ENCODE results near the gene THRAP3. TPM values are rescaled to one million over a fixed set of nuclear protein-coding genes. Genes with fewer than 3 reads are reported as not detected.

THRAP3 gene
- polyA plus RNA-seq, 1 experiment, result 45.8 TPM

- Histone ChIP-seq H3K4me3 (ENCODE audit: low read depth, low read length) (no peak overlapping the region), H3K36me3 (ENCODE audit: control insufficient read depth, insufficient read depth, low read length) (no peaks in the 10 kb centered on the region), H3K27me3 (ENCODE audit: control insufficient read depth, insufficient read depth, low read length) (no peaks in the 10 kb centered on the region)
- DNase-seq (ENCODE audit: low read depth), result no peak
- no peak for TF ChIP-seq CTCF (IDR thresholded peaks at IDR 0.05; ENCODE audit: insufficient read depth, low read depth, low read length)
- ChIA-PET POLR2A (no interaction called here), CTCF (interaction anchor here (1.1 kb wide), 1 partner anchor 107 kb away, joined by 3 read pairs; no protein-coding TSS in a partner anchor)
Measured at GRCh38 chr1:36203554-36204346, 20.5 kb upstream of the THRAP3 start.

- DNase-seq (ENCODE audit: low read depth), result no peak
- no peaks in the 10 kb centered on the region for H3K36me3 ChIP-seq (ENCODE audit: control insufficient read depth, insufficient read depth, low read length)
- CTCF ChIA-PET, result no interaction called here
- no peak overlapping the region for H3K4me3 ChIP-seq (ENCODE audit: low read depth, low read length)
- POLR2A ChIA-PET, result no interaction called here
- TF ChIP-seq CTCF (IDR thresholded peaks at IDR 0.05; ENCODE audit: insufficient read depth, low read depth, low read length), result no peak
- no peaks in the 10 kb centered on the region for H3K27me3 ChIP-seq (ENCODE audit: control insufficient read depth, insufficient read depth, low read length)
Measured at GRCh38 chr1:36204347-36204909, 19.8 kb upstream of the THRAP3 start.

- ChIA-PET CTCF (interaction anchor here (0.6 to 1.6 kb wide), 4 partner anchors 14 to 79 kb away, joined by 3 to 4 read pairs (median 4); no protein-coding TSS in a partner anchor), POLR2A (no interaction called here)
- no peak for TF ChIP-seq CTCF (IDR thresholded peaks at IDR 0.05; ENCODE audit: insufficient read depth, low read depth, low read length)
- Histone ChIP-seq H3K4me3 (ENCODE audit: low read depth, low read length) (no peak overlapping the region), H3K27me3 (ENCODE audit: control insufficient read depth, insufficient read depth, low read length) (no peaks in the 10 kb centered on the region), H3K36me3 (ENCODE audit: control insufficient read depth, insufficient read depth, low read length) (no peaks in the 10 kb centered on the region)
- no peak for DNase-seq (ENCODE audit: low read depth)
Measured at GRCh38 chr1:36206323-36206858, 17.9 kb upstream of the THRAP3 start.

GRCh38 chr1:36207339-36207738 lies 16.9 kb upstream of the THRAP3 start:
- CTCF ChIA-PET, result interaction anchor here (0.9 to 1.0 kb wide), 3 partner anchors 15 to 78 kb away, joined by 3 to 4 read pairs (median 3); no protein-coding TSS in a partner anchor
- no peaks in the 10 kb centered on the region for H3K27me3 ChIP-seq (ENCODE audit: control insufficient read depth, insufficient read depth, low read length)
- no peaks in the 10 kb centered on the region for H3K36me3 ChIP-seq (ENCODE audit: control insufficient read depth, insufficient read depth, low read length)
- POLR2A ChIA-PET, result no interaction called here
- no peak for DNase-seq (ENCODE audit: low read depth)
- no peak overlapping the region for H3K4me3 ChIP-seq (ENCODE audit: low read depth, low read length)
- TF ChIP-seq CTCF (IDR thresholded peaks at IDR 0.05; ENCODE audit: insufficient read depth, low read depth, low read length), result no peak

All from BJ (cell line).